Uterus (tissue), 2 donors: ENCODE measurements around the gene DNAJC15.

ENCODE experiments used
- POLR2A ChIP-seq, 2 donors: fragments of 450-650 bp; IDR thresholded peaks; one replicate each; pipeline ENCODE4 v1.6.1; 2016; ENCODE audit warnings: antibody characterized with exemption in 2 of 2, mild to moderate bottlenecking in 1 of 2, moderate library complexity in 1 of 2
- TF ChIP-seq, protein P1 (sequence below), 4 experiments: fragments of 200-600 bp in 2 of 4; fragments of 450-650 bp in 2 of 4; sonication (generic) in 2 of 4; IDR thresholded peaks; one replicate each; pipeline ENCODE4 v1.5.1; 2016 to 2019; ENCODE audit warnings: antibody characterized with exemption in 4 of 4, mild to moderate bottlenecking in 2 of 4, moderate library complexity in 1 of 4

DNA sequence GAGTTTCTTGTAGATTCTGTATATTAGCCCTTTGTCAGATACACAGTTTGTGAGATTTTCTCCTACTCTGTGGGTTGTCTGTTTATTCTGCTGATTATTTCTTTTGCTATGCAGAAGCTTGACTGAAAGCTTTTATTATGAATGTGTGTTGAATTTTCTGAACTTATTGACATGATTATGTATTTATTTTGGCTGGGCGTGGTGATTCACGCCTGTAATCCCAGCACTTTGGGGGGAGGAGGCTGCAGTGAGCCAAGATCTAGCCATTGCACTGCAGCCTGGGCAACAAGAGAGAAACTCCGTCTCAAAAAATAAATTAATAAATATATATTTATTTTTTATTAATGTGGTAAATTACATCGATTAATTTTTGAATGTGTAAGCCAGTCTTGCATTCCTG, 78.9 kb downstream of the DNAJC15 start:
- TF ChIP-seq, protein P1, sequence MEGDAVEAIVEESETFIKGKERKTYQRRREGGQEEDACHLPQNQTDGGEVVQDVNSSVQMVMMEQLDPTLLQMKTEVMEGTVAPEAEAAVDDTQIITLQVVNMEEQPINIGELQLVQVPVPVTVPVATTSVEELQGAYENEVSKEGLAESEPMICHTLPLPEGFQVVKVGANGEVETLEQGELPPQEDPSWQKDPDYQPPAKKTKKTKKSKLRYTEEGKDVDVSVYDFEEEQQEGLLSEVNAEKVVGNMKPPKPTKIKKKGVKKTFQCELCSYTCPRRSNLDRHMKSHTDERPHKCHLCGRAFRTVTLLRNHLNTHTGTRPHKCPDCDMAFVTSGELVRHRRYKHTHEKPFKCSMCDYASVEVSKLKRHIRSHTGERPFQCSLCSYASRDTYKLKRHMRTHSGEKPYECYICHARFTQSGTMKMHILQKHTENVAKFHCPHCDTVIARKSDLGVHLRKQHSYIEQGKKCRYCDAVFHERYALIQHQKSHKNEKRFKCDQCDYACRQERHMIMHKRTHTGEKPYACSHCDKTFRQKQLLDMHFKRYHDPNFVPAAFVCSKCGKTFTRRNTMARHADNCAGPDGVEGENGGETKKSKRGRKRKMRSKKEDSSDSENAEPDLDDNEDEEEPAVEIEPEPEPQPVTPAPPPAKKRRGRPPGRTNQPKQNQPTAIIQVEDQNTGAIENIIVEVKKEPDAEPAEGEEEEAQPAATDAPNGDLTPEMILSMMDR (IDR thresholded peaks at IDR 0.05) = no peak
- no peak for TF ChIP-seq POLR2A (IDR thresholded peaks at IDR 0.05)
